GM13976 (cell line): ENCODE results near the gene MRPL51.

Experiments used
- DNase-seq: peaks from one replicate; pipeline ENCODE4 v3.0.0; 2012; ENCODE audit warnings: low spot score
- in situ Hi-C: fragments of 300-500 bp; cut with MboI; formaldehyde crosslinking; loops from one replicate; pipeline ENCODE4 v1.12.0; 2022; ENCODE audit warnings: low sequenced_read_pairs, mixed read lengths, inconsistent platforms; ENCODE audit not compliant: unreplicated experiment
- TF ChIP-seq, protein P1 (sequence below): IDR thresholded peaks from 2 replicates; pipeline ENCODE4 v1.5.1; 2012; ENCODE audit warnings: borderline replicate concordance, mild to moderate bottlenecking; ENCODE audit not compliant: insufficient read depth; ENCODE audit errors: extremely low read depth, missing control alignments, control extremely low read depth

Gene MRPL51

DNA sequence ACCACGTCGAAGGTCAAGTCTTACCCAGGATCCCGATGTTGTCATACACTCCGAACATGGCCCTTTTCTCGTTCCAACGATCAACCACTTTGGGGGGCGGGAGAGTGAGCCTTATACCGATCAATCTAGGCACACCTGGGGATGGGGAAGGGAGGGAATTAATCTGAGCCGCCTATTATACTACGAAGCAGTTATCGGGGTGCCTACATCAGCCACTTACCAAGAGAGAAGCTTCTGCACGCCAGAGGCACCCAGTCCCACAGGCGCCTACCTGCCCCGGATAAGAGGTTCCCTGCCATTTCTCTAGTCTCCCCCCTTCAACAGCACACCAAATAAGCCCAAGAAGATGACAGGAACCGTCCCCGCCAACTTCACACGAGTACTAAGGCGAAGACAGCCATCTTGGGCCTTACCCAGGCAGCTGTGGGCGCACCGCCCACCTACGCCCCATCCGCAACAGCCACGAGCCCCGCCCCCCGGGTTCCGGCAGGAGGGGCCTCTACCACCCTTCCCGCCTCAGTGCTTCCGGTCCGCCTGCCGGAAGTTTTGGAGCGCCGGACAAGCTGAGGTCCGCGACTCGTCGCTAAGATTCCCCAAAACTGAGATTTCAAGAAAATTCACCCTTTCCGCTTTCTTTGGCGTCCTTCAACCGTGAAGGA is at the start of gene MRPL51:
Gene MRPL51 (minus strand): TSS at position 425 of the 659 bp plus-strand sequence. CDS start 126 bp downstream, at position 299.
- peak; percentile 93 for DNase-seq
- in situ Hi-C loops = no loop called here
- TF ChIP-seq, protein P1, sequence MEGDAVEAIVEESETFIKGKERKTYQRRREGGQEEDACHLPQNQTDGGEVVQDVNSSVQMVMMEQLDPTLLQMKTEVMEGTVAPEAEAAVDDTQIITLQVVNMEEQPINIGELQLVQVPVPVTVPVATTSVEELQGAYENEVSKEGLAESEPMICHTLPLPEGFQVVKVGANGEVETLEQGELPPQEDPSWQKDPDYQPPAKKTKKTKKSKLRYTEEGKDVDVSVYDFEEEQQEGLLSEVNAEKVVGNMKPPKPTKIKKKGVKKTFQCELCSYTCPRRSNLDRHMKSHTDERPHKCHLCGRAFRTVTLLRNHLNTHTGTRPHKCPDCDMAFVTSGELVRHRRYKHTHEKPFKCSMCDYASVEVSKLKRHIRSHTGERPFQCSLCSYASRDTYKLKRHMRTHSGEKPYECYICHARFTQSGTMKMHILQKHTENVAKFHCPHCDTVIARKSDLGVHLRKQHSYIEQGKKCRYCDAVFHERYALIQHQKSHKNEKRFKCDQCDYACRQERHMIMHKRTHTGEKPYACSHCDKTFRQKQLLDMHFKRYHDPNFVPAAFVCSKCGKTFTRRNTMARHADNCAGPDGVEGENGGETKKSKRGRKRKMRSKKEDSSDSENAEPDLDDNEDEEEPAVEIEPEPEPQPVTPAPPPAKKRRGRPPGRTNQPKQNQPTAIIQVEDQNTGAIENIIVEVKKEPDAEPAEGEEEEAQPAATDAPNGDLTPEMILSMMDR = no peak

DNA sequence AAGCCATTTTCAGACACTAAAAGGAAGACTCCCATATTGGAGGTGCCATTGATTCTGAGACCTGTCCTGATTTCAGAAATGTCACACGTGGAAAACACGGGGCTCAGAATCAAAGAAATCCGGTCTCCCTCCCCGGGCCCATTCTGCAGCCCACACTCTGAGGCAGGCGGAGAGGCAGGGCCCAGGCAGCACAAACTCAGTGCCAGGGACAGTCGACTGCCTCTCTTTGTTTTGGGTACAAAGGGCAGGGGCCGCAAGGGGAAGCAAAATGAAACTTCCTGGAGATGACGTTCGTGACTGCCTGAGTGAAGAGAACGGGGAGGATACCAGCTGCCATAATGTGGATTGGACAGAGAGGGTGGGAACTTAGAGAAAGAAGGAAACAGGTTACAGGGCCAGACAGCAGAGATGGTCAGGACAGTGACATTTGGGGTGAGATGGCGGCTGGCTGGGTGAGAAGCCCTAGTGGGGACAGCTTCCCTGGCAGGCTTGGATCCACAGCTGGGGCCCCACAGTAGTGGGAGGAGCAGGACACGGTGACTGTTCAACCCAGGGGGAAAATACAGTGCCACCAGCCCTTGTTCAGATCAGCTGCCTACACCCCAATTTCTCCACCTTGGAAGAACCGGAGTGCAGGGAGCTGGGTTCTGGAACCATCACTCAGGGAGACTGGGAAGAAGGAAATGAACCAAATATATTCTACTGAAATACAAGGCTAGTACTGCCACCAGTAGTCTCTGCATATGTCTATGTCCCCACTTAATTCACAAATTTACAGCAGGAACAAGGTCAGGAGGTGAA is 49.3 kb upstream of the MRPL51 start:
- in situ Hi-C loops = loop anchor here (10.0 kb wide), 1 partner anchor 118 kb away; no protein-coding TSS in a partner anchor
- DNase-seq = no peak
- TF ChIP-seq, protein P1 = no peak

- in situ Hi-C loops = loop anchor here (10.0 kb wide), 1 partner anchor 117 kb away; no protein-coding TSS in a partner anchor
- TF ChIP-seq, protein P1 = no peak
- no peak for DNase-seq
Observed at GRCh38 chr12:6541371-6542165, 48.5 kb upstream of the MRPL51 start.

- TF ChIP-seq, protein P1 = no peak
- DNase-seq = peak; percentile 77
- in situ Hi-C loops = loop anchor here (10.0 kb wide), 1 partner anchor 116 kb away; no protein-coding TSS in a partner anchor
Observed at GRCh38 chr12:6540181-6540877, 47.3 kb upstream of the MRPL51 start.

- in situ Hi-C loops = loop anchor here (10.0 kb wide), 1 partner anchor 115 kb away; no protein-coding TSS in a partner anchor
- TF ChIP-seq, protein P1 = no peak
- DNase-seq = no peak
Observed at GRCh38 chr12:6539707-6540134, 46.7 kb upstream of the MRPL51 start.
